Measurements from ENCODE around the gene KRTAP10-3. TPM values are rescaled to one million over a fixed set of nuclear protein-coding genes. Genes with fewer than 3 reads are reported as not detected.

The KRTAP10-3 gene
- total and polyA plus RNA-seq, 7 donors = not detected

DNA sequence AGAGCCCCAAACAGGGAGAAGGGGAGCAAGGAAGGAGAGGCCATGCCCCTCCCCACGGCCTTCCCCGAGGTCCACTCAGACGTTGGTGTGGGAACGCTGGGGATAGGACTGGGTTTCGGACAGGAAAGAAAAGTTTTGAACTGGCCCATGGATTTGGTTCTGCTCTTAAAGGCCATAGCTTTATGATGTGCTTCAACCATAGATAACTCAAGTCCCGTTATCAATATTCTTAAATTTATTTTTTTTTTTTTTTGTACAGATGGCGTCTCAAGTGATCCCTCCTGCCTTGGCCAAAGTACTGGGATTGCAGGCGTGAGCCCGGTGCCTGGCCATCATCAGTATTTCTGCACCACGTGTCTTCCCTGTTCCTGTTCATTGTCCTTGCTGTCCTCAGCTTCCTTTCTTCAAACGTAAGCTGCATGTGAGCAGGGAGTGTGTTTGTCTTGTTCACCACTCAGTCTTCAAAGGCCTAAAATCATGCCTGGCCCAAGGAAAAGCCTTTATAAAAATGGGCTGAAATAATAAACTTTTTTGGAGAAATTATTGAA, 17.8 kb downstream of the KRTAP10-3 start:
- Histone ChIP-seq H3K4me1 (no peaks in the 10 kb centered on the region), H3K9me3 (no peaks in the 10 kb centered on the region), H3K4me3 (no peak overlapping the region), H3K36me3 (ENCODE audit: insufficient read depth in 1 of 2, low read depth in 1 of 2) (no peaks in the 10 kb centered on the region), H3K27me3 (ENCODE audit: insufficient read depth in 3 of 3, low read length in 2 of 3) (peaks cover 0 to 17% (median 7%) of the 10 kb centered on the region in 3 donors), H3K27ac (no peak overlapping the region)
- intact Hi-C loops (cut with DNase I) = no loop called here
- DNase-seq (no peak), ATAC-seq (no peak)
- TF ChIP-seq, protein P1, sequence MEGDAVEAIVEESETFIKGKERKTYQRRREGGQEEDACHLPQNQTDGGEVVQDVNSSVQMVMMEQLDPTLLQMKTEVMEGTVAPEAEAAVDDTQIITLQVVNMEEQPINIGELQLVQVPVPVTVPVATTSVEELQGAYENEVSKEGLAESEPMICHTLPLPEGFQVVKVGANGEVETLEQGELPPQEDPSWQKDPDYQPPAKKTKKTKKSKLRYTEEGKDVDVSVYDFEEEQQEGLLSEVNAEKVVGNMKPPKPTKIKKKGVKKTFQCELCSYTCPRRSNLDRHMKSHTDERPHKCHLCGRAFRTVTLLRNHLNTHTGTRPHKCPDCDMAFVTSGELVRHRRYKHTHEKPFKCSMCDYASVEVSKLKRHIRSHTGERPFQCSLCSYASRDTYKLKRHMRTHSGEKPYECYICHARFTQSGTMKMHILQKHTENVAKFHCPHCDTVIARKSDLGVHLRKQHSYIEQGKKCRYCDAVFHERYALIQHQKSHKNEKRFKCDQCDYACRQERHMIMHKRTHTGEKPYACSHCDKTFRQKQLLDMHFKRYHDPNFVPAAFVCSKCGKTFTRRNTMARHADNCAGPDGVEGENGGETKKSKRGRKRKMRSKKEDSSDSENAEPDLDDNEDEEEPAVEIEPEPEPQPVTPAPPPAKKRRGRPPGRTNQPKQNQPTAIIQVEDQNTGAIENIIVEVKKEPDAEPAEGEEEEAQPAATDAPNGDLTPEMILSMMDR (IDR thresholded peaks at IDR 0.05) = no peak
- WGBS, 3 donors = 72 to 78% (median 72%) methylated on average over 11 of the region's 11 CpGs

DNA sequence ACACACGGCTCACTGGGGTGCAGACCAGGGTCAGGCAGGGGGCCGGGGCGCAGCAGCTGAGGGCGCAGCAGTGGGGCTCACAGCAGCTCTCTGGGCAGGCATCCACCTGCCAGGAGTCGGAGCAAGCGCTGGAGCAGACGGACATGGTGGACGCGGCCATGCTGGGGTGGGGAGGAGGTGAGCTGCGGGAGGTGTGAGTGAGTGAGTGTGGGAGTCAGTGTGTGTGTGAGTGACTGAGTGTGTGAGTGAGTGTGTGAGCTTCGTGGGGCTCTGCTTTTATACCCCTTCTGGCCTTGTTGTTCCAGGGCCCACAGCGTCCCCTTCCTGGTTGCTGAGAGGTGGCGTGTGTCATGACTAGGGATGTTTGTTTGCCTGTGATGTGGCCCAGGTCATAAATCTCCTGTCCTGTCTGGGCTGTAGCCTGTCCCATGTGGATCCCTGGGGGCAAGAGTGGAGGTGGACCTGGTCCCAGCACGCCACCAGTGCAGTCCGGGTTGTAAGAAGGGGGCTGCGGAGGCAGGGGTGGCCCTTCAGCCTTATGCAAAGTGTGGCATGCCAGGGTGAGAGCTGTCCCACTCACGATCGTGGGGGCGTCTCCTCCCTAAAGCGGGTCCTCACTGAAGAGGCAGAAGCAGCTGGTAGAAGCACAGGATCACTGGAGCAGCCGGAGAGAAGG, 18.5 kb downstream of the KRTAP10-3 start, which contains the start of gene KRTAP10-1:
Gene KRTAP10-1, minus strand, starts transcription at position 205 of the 676 bp plus-strand sequence. Its CDS starts 45 bp downstream, at position 160.
- no peak for ATAC-seq
- Histone ChIP-seq H3K4me3 (no peak within 1 kb of the TSS), H3K27me3 (ENCODE audit: insufficient read depth in 3 of 3, low read length in 2 of 3) (peaks cover 0 to 17% (median 7%) of the 10 kb centered on the region in 3 donors), H3K9me3 (no peaks in the 10 kb centered on the region), H3K36me3 (ENCODE audit: insufficient read depth in 1 of 2, low read depth in 1 of 2) (no peaks in the 10 kb centered on the region), H3K4me1 (no peaks in the 10 kb centered on the region), H3K27ac (no peak within 1 kb of the TSS)
- 33 to 54% (median 53%) methylated on average over 20 to 21 of the region's 21 CpGs for WGBS, 3 donors
- intact Hi-C loops (cut with DNase I) = no loop called here
- TF ChIP-seq, protein P1 (IDR thresholded peaks at IDR 0.05) = no peak
- DNase-seq = no peak

GRCh38 chr21:44539046-44539445, 19.5 kb downstream of the KRTAP10-3 start:
- 19 to 24% (median 21%) methylated on average over 6 to 14 of the region's 14 CpGs for WGBS, 3 donors
- ATAC-seq (no peak), DNase-seq (no peak)
- Histone ChIP-seq H3K4me3 (no peak overlapping the region), H3K27me3 (ENCODE audit: insufficient read depth in 3 of 3, low read length in 2 of 3) (peaks cover 0 to 17% (median 9%) of the 10 kb centered on the region in 3 donors), H3K27ac (no peak overlapping the region), H3K36me3 (ENCODE audit: insufficient read depth in 1 of 2, low read depth in 1 of 2) (no peaks in the 10 kb centered on the region), H3K4me1 (no peaks in the 10 kb centered on the region), H3K9me3 (no peaks in the 10 kb centered on the region)
- TF ChIP-seq, protein P1 (IDR thresholded peaks at IDR 0.05) = no peak
- intact Hi-C loops (cut with DNase I) = no loop called here

GRCh38 chr21:44537930-44538911, 20.4 kb downstream of the KRTAP10-3 start:
- no peak for DNase-seq

More at GRCh38 chr21:44537930-44538911, 20.4 kb downstream of the KRTAP10-3 start:
- H3K27ac ChIP-seq = no peak overlapping the region
- H3K9me3 ChIP-seq = no peaks in the 10 kb centered on the region
- intact Hi-C loops (cut with DNase I) = no loop called here
- no peaks in the 10 kb centered on the region for H3K36me3 ChIP-seq (ENCODE audit: insufficient read depth in 1 of 2, low read depth in 1 of 2)
- H3K4me1 ChIP-seq = no peaks in the 10 kb centered on the region
- H3K4me3 ChIP-seq = no peak overlapping the region
- H3K27me3 ChIP-seq (ENCODE audit: insufficient read depth in 3 of 3, low read length in 2 of 3) = peaks cover 0 to 17% (median 9%) of the 10 kb centered on the region in 3 donors
- WGBS, 3 donors = 90 to 92% (median 90%) methylated on average over 30 to 33 of the region's 33 CpGs
- ATAC-seq = no peak
- TF ChIP-seq, protein P1 (IDR thresholded peaks at IDR 0.05) = no peak

All from psoas muscle (tissue), 8 donors.